IMR-90 (cell line): ENCODE measurements around the gene TFPI. TPM values are rescaled to one million over a fixed set of nuclear protein-coding genes. Genes with fewer than 3 reads are reported as not detected.

Experiments used
- ATAC-seq: fragments of 200-7000 bp; cut with Tn5 transposase; 2 replicates; pipeline ENCODE4 v1.9.1; 2020; ENCODE audit warnings: low read depth, mild to moderate bottlenecking, moderate library complexity
- BruUV-seq: library from RNA; stranded (reverse); fragments of 400-500 nt; replicated peaks from 2 replicates; lab custom pipeline; 2021; lab: Mats Ljungman, UMichigan
- CTCF ChIA-PET: fragments of 300-600 bp; formaldehyde crosslinking; extraction: SDS; loops from one replicate; lab custom pipeline; 2021; ENCODE audit warnings: antibody characterized with exemption; lab: Yijun Ruan, JAX
- POLR2A ChIA-PET: fragments of 300-600 bp; sonication (Branson Sonifier 250); formaldehyde crosslinking; loops from one replicate; lab custom pipeline; 2022; ENCODE audit warnings: antibody characterized with exemption; ENCODE audit not compliant: unreplicated experiment; lab: Charles Lee
- DNase-seq: peaks from one replicate; pipeline ENCODE4 v3.0.0; 2013
- H2AFZ ChIP-seq: replicated peaks from 2 replicates; pipeline ENCODE3; 2013; ENCODE audit warnings: low read length, mild to moderate bottlenecking; ENCODE audit not compliant: poor library complexity
- H2AK5ac ChIP-seq: 2 replicates; pipeline ENCODE4 v1.6.1; 2013; ENCODE audit warnings: low read depth, low read length, inconsistent platforms
- H2AK9ac ChIP-seq: replicated peaks from 2 replicates; pipeline ENCODE3; 2013; ENCODE audit warnings: mild to moderate bottlenecking, low read depth, low read length, moderate library complexity; ENCODE audit not compliant: poor library complexity
- H2BK120ac ChIP-seq: 2 replicates; pipeline ENCODE4 v1.6.1; 2013; ENCODE audit warnings: low read depth, low read length, inconsistent platforms
- H2BK15ac ChIP-seq: 3 replicates; pipeline ENCODE4 v1.6.1; 2013; ENCODE audit warnings: low read depth, low read length, inconsistent platforms
- H2BK20ac ChIP-seq: 2 replicates; pipeline ENCODE4 v1.6.1; 2013; ENCODE audit warnings: low read depth, mild to moderate bottlenecking, inconsistent platforms, low read length, moderate library complexity
- H2BK5ac ChIP-seq: 2 replicates; pipeline ENCODE4 v1.6.1; 2013; ENCODE audit warnings: mild to moderate bottlenecking, low read depth, low read length, inconsistent platforms; ENCODE audit not compliant: poor library complexity, severe bottlenecking
- H3K14ac ChIP-seq: replicated peaks from 2 replicates; pipeline ENCODE4 v1.6.1; 2013; ENCODE audit warnings: low read depth, low read length, inconsistent platforms
- H3K18ac ChIP-seq: 2 replicates; pipeline ENCODE4 v1.6.1; 2013; ENCODE audit warnings: low read depth, low read length, control low read depth
- H3K23ac ChIP-seq: 2 replicates; pipeline ENCODE4 v1.6.1; 2013; ENCODE audit warnings: low read depth, low read length, inconsistent platforms
- H3K27ac ChIP-seq: 2 replicates; pipeline ENCODE4 v1.5.1; 2013; ENCODE audit warnings: mild to moderate bottlenecking, control low read depth, low read length; ENCODE audit not compliant: insufficient read depth
- H3K27me3 ChIP-seq: 2 replicates; pipeline ENCODE4 v1.6.1; 2013; ENCODE audit warnings: low read length; ENCODE audit not compliant: control insufficient read depth, insufficient read depth
- H3K36me3 ChIP-seq: 2 replicates; pipeline ENCODE4 v1.6.1; 2013; ENCODE audit warnings: low read length, mixed read lengths; ENCODE audit not compliant: control insufficient read depth, insufficient read depth
- H3K4ac ChIP-seq: 2 replicates; pipeline ENCODE4 v1.6.1; 2013; ENCODE audit warnings: low read depth, low read length, inconsistent platforms
- H3K4me1 ChIP-seq: 2 replicates; pipeline ENCODE4 v1.6.1; 2013; ENCODE audit warnings: low read length, mixed read lengths; ENCODE audit not compliant: control insufficient read depth, insufficient read depth
- H3K4me2 ChIP-seq: 2 replicates; pipeline ENCODE4 v1.6.1; 2013; ENCODE audit warnings: low read depth, mild to moderate bottlenecking, control low read depth, low read length, moderate library complexity
- H3K4me3 ChIP-seq: 2 replicates; pipeline ENCODE4 v1.5.1; 2013; ENCODE audit warnings: low read depth, mild to moderate bottlenecking, control low read depth, low read length, moderate library complexity; ENCODE audit not compliant: insufficient read depth
- H3K56ac ChIP-seq: 2 replicates; pipeline ENCODE4 v1.6.1; 2013; ENCODE audit warnings: low read length, inconsistent platforms; ENCODE audit not compliant: insufficient read depth; ENCODE audit errors: extremely low read depth
- H3K79me1 ChIP-seq, 2 experiments: 2 replicates each; pipeline ENCODE4 v1.6.1; 2013; ENCODE audit warnings: low read length in 2 of 2, inconsistent platforms in 1 of 2, low read depth in 1 of 2
- H3K9ac ChIP-seq: 2 replicates; pipeline ENCODE4 v1.6.1; 2013; ENCODE audit warnings: low read depth, low read length, control low read depth
- H3K9me1 ChIP-seq: 2 replicates; pipeline ENCODE4 v1.6.1; 2013; ENCODE audit warnings: low read length, inconsistent platforms; ENCODE audit not compliant: insufficient read depth
- H3K9me3 ChIP-seq: 2 replicates; pipeline ENCODE4 v1.6.1; 2013; ENCODE audit warnings: low read length; ENCODE audit not compliant: control insufficient read depth, insufficient read depth
- H4K20me1 ChIP-seq: 2 replicates; pipeline ENCODE4 v1.6.1; 2013; ENCODE audit warnings: low read length, inconsistent platforms; ENCODE audit not compliant: insufficient read depth
- H4K5ac ChIP-seq: 2 replicates; pipeline ENCODE4 v1.6.1; 2013; ENCODE audit warnings: mild to moderate bottlenecking, low read depth, low read length, control low read depth
- H4K8ac ChIP-seq, 2 experiments: 2 replicates each; pipeline ENCODE4 v1.6.1; 2013; ENCODE audit warnings: low read depth in 2 of 2, low read length in 2 of 2, control low read depth in 1 of 2, inconsistent platforms in 1 of 2
- H4K91ac ChIP-seq: 2 replicates; pipeline ENCODE4 v1.6.1; 2013; ENCODE audit warnings: low read depth, low read length, inconsistent platforms; ENCODE audit not compliant: insufficient read depth
- CEBPB ChIP-seq: IDR thresholded peaks from 2 replicates; pipeline ENCODE4 v1.6.1; 2012; ENCODE audit warnings: low read depth, low read length, improper control_type of control experiment
- MXI1 ChIP-seq: IDR thresholded peaks from 2 replicates; pipeline ENCODE4 v1.6.1; 2012; ENCODE audit warnings: low read depth, mild to moderate bottlenecking, low read length, moderate library complexity, borderline replicate concordance
- WGBS, 2 experiments: methylation state at CpG; one replicate each; pipeline versions ENCODE4 v1.1.5 to v1.1.7; 2013; ENCODE audit warnings: missing lambda C conversion rate in 2 of 2; ENCODE audit not compliant: insufficient read length in 1 of 2; ENCODE audit errors: extremely low coverage in 2 of 2; 5-methylcytosine and 5-hydroxymethylcytosine counted together
- dilution Hi-C: fragments of 300-500 bp; cut with HindIII; formaldehyde crosslinking; loops from one replicate; pipeline ENCODE4 v1.14.3; 2018; ENCODE audit warnings: low sequenced_read_pairs; ENCODE audit not compliant: unreplicated experiment
- in situ Hi-C: fragments of 300-500 bp; cut with MboI; formaldehyde crosslinking; loops from 3 replicates; pipeline ENCODE4 v1.14.3; 2019; ENCODE audit warnings: low sequenced_read_pairs, inconsistent platforms, mixed read lengths
- intact Hi-C: fragments of 100-400 bp; cut with micrococcal nuclease; formaldehyde crosslinking; loops from 2 replicates; pipeline ENCODE4 v1.10.0; 2022
- polyA plus RNA-seq, 3 experiments: library from polyadenylated mRNA; depleted of rRNA; stranded (reverse); fragments of >200 nt; gene quantifications; 2 replicates each; pipeline ENCODE4 v1.2.3, GENCODE V29; 2012; ENCODE audit warnings: low replicate concordance in 1 of 3
- total RNA-seq: library from RNA; depleted of rRNA; stranded (reverse); fragments of >200 nt; gene quantifications from 2 replicates; pipeline ENCODE4 v1.2.3, GENCODE V29; 2012

Gene TFPI
- total and polyA plus RNA-seq, 2 of the 4 experiments (the other 2 are of a cell fraction), result 33.9 to 83.0 TPM

GRCh38 chr2:187482796-187483195 lies 71.4 kb downstream of the TFPI start:
- no peak for TF ChIP-seq CEBPB
- TF ChIP-seq MXI1, result no peak
- Histone ChIP-seq H2BK120ac (no peak overlapping the region), H3K9me1 (no peaks in the 10 kb centered on the region), H4K20me1 (no peaks in the 10 kb centered on the region), H2BK5ac (no peak overlapping the region), H3K27ac (no peak overlapping the region), H3K23ac (no peak overlapping the region), H3K4me2 (no peak overlapping the region), H3K14ac (no peak overlapping the region), H2BK20ac (no peak overlapping the region), H4K8ac (no peak overlapping the region), H4K91ac (no peak overlapping the region), H2AK5ac (no peak overlapping the region), H4K5ac (no peak overlapping the region), H3K18ac (no peak overlapping the region), H2AFZ (no peak overlapping the region), H2AK9ac (no peak overlapping the region), H2BK15ac (no peak overlapping the region), H3K56ac (no peak overlapping the region), H3K4me3 (no peak overlapping the region), H3K9ac (no peak overlapping the region), H3K9me3 (no peaks in the 10 kb centered on the region), H3K79me1 (peaks cover 0 to 4% of the 10 kb centered on the region in 2 experiments; a peak in 1 of 4 replicates), H3K27me3 (no peaks in the 10 kb centered on the region), H3K4me1 (no peaks in the 10 kb centered on the region), H3K36me3 (peaks cover 13% of the 10 kb centered on the region), H3K4ac (no peak overlapping the region)
- dilution Hi-C loops (no loop called here), in situ Hi-C loops (no loop called here), intact Hi-C loops (no loop called here)
- WGBS, 2 experiments, result 40% methylated on average over 1 of the region's 5 CpGs; no CpG with 5 or more reads in 1 of the 2 experiments
- CTCF ChIA-PET, result interaction anchor here (0.6 kb wide), 1 partner anchor 94 kb away, joined by 6 read pairs; no protein-coding TSS in a partner anchor
- BruUV-seq, result no TSS peak
- POLR2A ChIA-PET, result no interaction called here
- ATAC-seq, result no peak
- DNase-seq, result no peak
